Activated CD8-positive, alpha-beta memory T cell treated with anti-CD3 and anti-CD28 coated beads, Interleukin-2, amount 50 U/mL, for 1 hour (primary cell): ENCODE results near the gene PCSK5.

ENCODE experiments used
- DNase-seq: peaks from one replicate; pipeline ENCODE4 v3.0.0-alpha.2; 2020; ENCODE audit errors: extremely low read depth

The PCSK5 gene

DNA sequence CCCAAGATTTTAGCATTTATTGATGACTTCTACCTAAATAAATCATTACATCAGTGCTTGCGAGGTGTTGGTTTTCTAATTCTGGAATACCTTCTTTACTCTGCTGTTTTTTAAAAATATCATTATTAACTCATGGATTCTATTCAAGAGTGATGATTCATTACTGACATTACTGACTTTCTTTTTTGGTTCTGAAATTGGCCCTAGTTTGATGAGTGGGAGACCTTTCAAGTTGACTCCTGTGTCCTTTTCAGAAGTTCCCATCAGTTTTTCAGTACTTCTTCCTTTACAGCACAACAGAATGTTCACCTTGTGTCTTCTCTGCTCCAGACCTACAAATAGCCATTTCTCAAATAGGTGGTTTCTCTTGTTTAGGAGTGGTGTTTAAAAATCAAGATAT, 114.1 kb downstream of the PCSK5 start:
- DNase-seq = no peak

DNA sequence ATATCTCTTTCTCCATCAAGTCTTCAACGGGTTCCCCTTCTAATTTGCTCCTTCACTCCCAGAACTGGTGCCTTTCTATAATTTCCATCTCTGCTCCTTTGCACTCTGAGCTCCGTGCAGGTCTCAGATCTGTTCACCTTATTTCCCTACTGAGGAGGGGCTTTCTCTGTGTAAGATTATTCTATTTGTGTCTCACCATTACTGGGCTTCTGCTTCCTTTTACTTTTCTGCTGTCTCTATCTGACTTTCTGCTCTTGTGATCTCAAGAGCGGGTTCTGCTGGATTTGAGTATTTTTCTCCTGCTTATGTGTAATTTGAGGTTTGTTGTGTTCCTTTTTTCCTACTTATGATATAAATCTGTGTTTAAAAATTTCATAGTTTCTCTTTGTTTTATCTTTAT, 117.5 kb downstream of the PCSK5 start:
- no peak for DNase-seq

DNA sequence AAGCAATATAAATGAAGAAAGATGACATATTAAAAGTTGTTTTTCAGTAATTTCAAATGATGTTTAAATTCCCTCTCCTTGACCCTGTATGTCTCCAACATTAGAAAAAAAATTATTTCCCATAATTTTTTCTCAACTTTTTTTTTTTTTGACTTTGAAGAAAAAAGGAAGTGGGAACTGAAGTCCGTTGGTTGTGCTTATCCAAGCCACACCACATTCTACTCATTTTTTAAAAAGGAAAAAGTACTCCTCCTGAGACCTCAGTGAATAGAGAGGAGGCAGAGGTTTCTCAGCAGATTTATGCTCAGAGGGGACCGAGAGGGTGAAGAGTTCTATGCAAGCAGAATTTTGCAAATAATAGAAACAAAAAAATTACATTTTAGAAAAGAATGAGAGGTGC, 123.3 kb downstream of the PCSK5 start:
- DNase-seq = no peak

DNA sequence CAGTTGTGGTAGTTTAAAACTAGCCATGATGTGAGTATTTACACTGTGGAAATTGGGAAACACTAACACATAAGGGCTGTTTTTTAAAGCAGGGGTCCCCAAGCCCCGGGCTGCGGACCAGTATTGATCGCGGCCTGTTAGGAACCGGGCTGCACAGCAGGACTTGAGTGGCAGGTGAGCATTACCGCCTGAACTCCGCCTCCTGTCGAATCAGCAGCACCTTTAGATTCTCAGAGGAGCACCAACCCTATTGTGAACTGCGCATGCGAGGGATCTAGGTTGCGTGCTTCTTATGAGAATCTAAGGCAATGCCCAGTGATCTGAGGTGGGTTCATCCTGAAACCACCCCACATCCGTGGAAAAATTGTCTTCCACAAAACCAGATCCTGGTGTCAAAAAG, 127.8 kb downstream of the PCSK5 start:
- DNase-seq = no peak

DNA sequence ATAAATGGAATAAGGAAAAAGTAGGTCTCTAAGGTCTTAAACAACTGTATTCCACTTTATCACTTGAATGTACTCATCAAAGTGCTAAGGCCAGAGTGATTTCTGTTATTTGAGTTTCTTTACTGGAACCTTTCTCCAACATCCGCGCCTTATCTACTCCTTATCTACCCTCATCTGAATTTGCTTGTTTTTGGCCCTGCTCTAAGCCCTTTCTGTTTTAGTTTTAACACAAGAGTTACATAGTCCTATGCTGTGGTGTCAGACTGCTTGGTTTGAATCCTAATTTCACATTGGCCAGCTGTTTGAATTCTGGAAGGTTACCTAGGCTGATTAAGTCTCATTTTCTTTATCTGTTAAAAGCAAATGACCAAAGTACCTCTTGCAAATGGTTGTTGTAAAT, 128.3 kb downstream of the PCSK5 start:
- no peak for DNase-seq

DNA sequence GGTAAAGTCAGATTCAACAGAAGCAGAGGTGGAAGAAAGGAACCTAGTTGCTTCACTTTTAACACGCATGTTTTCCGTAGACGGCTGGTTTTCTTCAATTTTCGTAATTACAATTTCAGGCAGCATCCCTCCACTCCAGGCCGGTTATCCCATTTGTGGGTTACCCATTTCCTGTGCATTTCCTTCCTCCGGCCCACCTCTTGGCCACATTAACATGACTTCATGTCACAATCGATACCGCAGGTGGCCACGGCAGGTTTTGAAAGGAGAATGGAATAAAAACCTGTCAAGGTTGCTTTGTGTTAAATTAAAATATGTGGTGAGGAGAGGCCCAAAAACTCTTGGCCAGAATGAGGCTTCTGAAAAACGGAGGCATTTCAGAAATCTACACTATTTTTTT, 130.2 kb downstream of the PCSK5 start:
- no peak for DNase-seq

DNA sequence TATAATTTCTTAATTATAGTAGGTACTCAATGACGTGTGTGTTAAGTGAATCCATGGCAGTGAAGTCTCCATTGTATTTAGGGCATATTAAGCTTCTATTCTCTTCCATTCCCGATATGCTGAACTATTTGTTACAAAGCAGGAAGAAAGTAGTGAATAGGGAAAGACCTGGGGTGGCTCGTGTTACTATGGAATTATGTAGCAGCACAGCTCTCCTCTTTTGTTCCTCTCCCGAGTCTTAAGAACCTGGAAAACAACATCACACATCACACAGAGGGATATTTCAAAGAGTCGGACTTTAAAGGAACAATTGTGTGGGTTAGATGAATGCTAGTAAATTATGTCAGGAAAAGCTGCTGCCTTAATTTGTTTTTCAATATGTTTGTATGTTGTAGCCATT, 131.8 kb downstream of the PCSK5 start:
- DNase-seq = no peak

DNA sequence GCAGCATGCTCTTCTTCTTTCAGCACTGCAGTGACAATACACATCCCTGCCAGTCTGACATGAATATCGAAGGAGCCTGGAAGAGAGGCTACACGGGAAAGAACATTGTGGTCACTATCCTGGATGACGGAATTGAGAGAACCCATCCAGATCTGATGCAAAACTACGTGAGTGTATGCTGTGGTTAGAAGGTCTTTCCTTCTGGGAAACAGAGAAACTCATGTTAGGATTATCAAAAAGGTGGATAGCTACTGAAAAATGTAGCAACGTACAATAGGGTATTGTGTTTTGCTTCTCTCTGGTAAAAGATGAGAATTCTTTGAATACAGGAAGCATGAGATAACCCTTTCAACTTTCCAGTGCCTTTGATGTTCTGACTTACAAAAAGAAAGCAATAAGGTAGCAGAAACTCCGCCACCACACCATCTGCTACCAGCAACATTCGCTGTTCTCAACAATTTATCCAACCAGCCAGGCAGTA, 133.3 kb downstream of the PCSK5 start:
- DNase-seq = peak; percentile 20

DNA sequence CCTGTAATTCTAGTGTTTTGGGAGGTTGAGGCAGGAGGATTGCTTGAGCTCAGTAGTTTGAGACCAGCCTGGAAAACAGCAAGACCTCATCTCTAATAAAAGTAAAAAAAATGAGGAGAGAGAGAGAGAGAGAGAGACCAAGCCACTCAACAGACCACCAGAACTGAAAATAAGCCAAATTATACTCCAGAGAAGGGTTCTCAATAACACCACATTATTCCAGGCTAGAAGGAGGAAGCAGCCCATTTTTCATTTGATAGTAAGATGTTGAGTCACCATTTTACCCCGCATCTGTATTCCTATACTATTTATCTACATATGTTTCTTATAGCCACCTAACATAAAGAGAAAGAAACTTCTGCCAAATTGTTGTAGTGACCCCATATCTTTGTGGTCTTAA, 134.8 kb downstream of the PCSK5 start:
- DNase-seq = no peak

DNA sequence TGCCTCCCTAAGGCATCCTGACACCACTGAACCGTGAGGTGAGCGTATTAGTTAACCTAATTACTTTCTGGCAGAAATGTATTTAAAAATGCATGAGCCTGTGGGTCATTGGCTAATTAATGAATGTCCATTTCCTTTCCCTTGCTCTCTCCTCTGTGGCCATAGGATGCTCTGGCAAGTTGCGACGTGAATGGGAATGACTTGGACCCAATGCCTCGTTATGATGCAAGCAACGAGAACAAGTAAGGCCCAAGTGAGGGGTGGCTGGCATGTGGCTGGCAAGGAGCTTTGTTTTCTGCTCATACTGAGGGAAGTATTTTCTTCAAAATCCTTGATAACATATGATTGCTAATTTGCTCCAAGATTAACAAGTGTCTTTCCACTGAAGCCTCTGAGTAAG, 136.3 kb downstream of the PCSK5 start:
- no peak for DNase-seq

DNA sequence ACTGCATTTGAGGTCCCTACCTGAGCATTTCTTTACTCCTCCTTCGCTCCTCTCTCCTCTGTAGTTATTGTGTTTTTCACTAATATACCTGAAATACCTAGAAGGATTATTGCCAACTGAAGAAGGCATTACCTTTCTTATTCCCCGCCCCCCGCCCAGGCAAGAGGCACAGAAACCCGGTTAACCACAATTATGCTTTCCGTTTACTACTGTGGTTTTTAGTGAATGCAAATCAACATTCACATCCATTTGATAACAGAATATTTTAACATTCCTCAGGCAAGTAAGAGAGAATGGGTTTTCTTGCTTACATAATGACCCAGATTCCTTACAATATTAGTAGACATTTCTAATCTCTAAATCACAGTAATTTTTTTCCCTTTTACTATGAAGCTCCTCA, 136.9 kb downstream of the PCSK5 start:
- DNase-seq = no peak

DNA sequence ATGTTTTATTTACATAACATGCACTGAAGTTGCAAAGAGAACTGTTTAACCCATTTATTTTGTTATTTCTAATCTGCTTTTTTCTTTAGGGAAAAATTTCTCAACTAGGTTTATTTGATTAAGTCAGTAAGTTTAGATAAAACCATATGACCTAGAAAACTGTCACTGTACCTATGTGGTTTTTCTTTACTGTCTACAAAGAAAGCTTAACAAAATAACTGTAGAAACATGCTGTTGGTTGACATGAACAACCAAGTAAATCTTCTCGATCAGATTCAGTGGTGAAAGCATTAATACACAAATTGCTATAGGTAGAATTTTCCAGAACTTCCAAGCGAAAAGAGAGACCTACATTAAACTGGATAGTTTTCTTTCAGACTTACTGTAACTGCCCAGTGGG, 137.4 kb downstream of the PCSK5 start:
- DNase-seq = no peak

DNA sequence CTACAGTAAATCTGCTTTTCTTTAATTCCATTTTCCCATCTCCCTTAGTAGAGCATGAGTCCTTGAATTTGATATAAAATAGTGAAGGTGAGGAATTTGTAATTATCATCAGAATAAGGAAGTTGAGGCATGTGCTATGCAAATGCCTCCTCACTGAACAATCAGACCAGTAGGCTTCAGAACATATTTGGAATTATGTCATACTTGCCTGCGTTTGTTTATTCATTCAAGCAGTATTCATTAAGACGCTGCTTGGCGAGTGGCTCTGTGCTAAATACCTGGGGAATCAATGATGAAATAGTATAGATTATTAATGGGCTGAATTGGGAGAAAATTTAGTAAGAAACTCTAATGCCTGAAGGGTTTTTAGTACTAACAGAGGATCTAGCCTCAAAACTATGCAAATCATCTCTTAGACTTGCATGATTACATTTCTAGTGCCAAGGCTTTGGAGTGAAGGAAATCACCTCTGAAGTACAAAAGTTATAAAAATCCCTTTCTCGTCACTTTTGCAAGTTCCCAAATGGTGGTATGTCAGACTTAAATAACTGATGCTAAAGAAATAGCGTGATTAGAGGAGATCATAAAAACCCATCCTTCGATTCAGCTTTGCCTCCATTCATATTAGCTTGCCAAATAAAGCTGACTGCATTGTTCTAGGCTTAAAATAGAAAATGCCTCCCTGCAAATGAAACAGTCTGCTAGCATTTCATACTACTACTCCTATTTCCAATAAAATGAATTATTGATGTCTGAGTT, 141.7 kb downstream of the PCSK5 start:
- no peak for DNase-seq

DNA sequence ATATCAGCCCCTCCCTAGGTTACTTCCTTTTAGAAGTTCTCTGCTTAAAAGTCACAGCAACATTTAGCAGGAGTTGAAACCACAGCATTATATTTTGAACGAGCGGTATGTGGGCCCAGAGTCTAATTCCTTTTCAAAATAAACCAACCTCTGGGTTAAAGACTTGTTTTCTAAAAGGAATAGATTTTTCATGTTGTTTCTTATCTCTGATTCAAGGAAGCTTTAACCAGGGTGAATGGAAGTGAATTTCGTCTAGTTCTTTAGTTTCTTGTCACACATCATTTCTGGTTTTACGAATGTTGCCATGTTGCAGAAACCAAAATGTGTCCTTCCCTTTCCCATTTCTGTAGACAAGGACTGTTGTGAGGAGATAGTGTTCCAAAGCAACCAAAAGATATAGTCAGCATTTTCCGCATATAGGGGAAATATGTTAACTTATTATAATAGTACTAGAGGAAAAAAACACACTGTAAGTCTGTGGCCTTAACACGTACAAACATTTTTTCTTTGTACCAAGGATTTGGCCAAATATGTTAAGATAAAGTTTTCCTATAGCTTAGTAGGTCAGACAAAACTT, 142.4 kb downstream of the PCSK5 start:
- DNase-seq = no peak

DNA sequence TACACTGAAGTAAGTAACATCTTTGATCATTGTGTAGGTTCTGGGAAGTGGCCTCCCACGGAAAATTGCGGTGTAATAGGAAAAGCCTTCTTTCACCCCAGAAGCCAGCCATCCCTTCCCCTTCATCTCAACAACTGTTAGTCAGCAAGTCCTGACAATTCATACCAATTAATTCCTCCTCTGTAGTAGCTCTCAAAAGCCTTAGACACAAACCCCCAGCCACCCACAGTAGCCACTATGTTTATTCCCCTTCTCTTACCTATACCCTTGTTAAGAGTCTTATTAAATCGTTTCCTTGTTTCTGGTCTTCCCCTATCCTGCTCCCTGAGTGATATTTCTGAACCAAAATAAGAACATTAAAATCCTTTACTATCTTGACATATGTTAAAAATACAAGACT, 143.6 kb downstream of the PCSK5 start:
- no peak for DNase-seq

DNA sequence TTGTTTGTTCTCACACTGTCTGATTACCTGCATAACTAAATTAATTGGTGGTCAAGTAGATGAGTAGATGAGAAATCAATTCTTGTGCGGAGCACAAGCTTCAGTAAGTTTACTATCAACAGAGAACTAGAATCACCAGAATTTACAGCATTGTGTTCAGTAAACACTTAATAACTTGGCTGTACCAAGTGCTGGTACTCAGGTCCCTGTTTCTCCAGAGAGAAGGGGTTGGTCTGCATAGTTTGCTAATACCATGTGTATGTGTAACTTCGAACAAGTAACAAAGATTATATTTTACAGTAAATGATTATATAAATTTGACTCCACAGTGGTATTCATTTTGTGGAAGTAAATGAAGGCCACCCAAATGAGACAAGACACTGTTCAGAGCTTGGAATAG, 146.3 kb downstream of the PCSK5 start:
- DNase-seq = no peak

DNA sequence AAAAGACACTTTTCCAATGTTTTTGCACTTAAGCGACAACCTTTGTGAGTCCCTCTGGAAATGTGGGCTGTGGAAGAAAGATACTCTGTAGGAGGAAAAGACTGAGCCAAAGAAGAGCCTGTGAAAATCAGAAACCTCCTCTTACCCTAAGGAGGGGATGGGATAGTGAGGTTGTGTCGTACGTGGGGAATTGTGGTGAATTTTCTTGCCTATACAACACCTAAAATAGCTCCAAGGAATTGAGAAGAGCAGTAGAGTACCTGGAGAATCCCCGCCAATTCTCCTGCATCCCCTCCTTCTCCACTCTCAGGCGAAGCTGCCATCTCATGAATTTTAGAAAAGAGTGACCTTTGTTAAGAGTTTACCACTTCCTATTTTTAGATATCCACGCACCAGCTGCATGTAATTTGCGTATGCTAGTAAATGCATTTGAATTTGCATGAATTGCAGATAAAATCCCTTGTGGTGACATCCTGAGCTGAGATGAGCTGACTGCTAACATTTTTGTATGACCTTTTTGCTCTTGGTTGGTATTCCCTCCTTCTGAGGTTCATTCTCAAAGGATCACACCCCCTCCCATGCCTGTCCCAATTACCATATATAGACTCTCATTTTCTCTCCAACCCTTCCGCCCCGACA, 147.2 kb downstream of the PCSK5 start:
- DNase-seq = no peak

DNA sequence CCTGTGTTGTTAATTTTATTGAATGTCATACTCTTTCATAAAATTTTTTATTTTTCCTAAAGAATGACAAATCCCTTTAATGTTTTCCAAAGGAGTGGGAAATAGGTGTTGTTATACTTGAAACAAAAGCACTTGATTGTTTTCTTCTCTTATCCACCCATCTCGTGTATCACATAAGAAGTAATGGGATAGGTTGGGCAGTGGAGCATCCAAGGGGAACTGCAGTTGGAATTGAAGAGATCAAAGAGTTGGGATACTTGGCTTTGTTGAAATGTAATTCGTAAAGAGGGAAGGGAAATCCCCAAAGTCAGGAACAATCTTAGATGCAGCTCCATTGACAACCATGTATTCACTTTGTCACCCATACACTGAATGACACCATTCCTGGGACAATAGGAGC, 148.0 kb downstream of the PCSK5 start:
- no peak for DNase-seq

DNA sequence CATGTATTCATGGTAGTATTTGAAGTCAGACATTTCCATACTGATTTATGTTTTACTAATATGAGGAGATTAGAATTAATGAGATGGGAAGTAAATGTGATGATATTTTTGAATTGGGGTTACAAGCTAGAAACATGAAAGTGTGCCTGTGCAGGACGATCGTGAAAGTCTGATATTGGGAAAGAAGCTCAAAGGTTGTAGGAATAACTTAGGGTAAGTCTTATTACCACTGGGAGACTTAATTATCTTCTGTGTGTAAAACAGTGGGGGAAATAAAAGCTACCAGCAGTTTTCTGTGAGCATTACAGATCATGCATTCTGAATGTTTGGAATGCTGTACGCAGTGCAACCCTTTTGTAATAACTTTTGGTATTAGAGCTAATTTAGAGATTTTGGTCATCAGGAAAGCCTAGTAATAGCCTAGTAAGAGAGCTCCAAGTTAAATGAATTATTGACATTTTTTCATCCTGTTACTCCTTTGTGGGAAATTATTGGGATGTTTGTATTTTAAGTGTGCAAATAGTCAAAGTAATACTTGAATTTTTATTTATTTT, 153.9 kb downstream of the PCSK5 start:
- no peak for DNase-seq

DNA sequence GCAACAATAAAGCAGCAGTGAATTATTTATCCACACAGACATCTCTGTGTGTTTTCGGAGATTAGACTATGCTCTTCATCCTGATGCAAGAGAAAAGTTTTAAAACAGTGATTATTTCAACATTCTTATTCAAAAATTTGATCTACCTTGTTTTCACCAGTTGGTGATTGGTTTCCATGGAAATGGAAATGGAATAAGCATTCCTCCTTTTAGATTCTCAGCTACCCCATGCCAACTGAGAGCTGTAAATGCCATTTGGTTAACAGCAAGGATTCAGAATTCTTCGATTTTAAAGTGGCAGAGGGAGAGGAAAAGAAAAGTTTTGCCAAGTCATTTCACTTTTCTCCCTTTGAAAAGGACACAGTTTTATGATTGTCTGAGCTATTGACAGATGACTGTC, 154.7 kb downstream of the PCSK5 start:
- no peak for DNase-seq

DNA sequence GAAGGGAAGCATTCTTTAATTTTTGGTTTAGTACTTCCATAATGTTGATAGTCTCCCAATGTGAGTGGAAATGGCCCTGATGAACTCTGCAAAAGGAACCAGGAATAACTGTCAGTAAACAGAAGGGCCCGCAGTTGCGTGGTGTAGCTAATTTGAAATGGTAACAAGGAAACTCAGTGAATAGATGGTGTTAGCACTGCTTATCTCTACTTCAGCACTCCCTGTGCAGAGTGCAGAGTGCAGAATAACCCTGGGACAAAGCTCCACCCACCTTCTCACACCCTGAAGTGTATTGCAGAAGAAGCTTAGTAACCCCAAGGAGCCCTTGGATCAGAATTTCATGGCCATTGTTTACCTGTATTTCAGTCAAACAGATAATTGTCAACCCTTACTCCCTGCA, 158.9 kb downstream of the PCSK5 start:
- no peak for DNase-seq

DNA sequence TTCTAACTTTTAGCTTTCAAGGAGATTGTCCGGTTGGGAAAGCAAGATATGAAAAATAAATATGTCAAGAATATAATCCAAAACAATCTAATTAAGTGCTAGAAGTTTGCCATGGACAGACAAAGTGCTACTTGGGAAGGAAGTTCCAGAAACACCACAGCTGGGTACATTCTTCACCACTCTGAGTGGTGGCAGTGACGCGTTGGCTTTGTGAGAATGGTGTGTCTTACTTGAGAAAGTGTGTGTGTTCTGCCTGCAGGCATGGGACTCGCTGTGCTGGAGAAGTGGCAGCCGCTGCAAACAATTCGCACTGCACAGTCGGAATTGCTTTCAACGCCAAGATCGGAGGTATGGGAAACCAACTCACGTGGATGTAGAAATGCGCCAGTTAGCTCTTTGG, 177.2 kb downstream of the PCSK5 start:
- no peak for DNase-seq

DNA sequence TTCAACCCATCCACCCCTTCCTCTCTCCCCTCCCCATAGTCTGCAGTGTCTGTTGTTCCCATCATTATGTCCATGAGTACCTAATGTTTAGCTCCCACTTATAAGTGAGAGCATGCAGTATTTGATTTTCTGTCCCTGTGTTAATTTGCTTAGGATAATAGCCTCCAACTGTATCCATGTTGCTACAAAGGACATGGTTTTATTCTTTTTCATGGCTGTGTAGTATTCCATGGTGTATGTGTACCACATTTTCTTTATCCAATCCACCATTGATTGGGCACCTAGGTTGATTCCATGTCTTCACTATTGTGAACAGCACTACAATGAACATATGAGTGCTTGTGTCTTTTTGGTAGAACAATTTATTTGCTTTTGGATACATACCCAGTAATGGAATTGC, 187.1 kb downstream of the PCSK5 start:
- DNase-seq = no peak
